SU-DHL-6 (cell line): ENCODE results near the gene UNC45A.

Experiments used
- H2AFZ ChIP-seq: fragments of 200-600 bp; sonication (generic); 2 replicates; pipeline ENCODE4 v1.6.1; 2014; ENCODE audit warnings: low read depth, mild to moderate bottlenecking, moderate library complexity, mixed read lengths, antibody characterized with exemption, low read length; ENCODE audit not compliant: severe bottlenecking
- H3F3A ChIP-seq: fragments of 200-600 bp; shearing (Covaris generic); 2 replicates; pipeline ENCODE4 v1.6.0; 2016; ENCODE audit warnings: antibody characterized with exemption, mild to moderate bottlenecking; ENCODE audit not compliant: insufficient read depth
- H3K27ac ChIP-seq: fragments of 200-600 bp; sonication (generic); 2 replicates; pipeline ENCODE4 v1.5.1; 2016; ENCODE audit warnings: low read depth, mild to moderate bottlenecking, low read length, moderate library complexity, mixed read lengths
- H3K27me3 ChIP-seq: fragments of 200-600 bp; sonication (generic), shearing (Covaris generic); 2 replicates; pipeline ENCODE4 v1.6.0; 2014; ENCODE audit warnings: mild to moderate bottlenecking, low read length
- H3K36me3 ChIP-seq: fragments of 200-600 bp; sonication (generic); 2 replicates; pipeline ENCODE4 v1.6.1; 2014; ENCODE audit warnings: mild to moderate bottlenecking, low read length, mixed read lengths
- H3K4me2 ChIP-seq: fragments of 300-600, 200-600 bp; shearing (Covaris generic), sonication (generic); 2 replicates; pipeline ENCODE4 v1.6.0; 2014; ENCODE audit warnings: low read length, low read depth, mild to moderate bottlenecking; ENCODE audit not compliant: poor library complexity, severe bottlenecking
- H3K4me3 ChIP-seq: fragments of 200-600 bp; sonication (generic); 2 replicates; pipeline ENCODE4 v1.5.1; 2014; ENCODE audit warnings: antibody characterized with exemption, low read length, mild to moderate bottlenecking, mixed read lengths; ENCODE audit not compliant: insufficient read depth, poor library complexity, severe bottlenecking
- H3K79me2 ChIP-seq: fragments of 200-600 bp; sonication (generic); 2 replicates; pipeline ENCODE4 v1.6.1; 2014; ENCODE audit warnings: mild to moderate bottlenecking, low read length, moderate library complexity; ENCODE audit not compliant: insufficient read depth
- H3K9ac ChIP-seq: fragments of 200-600 bp; sonication (generic); 2 replicates; pipeline ENCODE4 v1.7.0; 2014; ENCODE audit warnings: mild to moderate bottlenecking, low read length
- H3K9me2 ChIP-seq: fragments of 200-600 bp; sonication (generic); replicated peaks from 2 replicates; pipeline ENCODE4 v1.6.1; 2014; ENCODE audit warnings: low read length; ENCODE audit not compliant: insufficient read depth
- H3K9me3 ChIP-seq: fragments of 200-600 bp; sonication (generic); 2 replicates; pipeline ENCODE4 v1.6.1; 2014; ENCODE audit warnings: low read length, mixed read lengths; ENCODE audit not compliant: insufficient read depth
- H4K20me1 ChIP-seq: fragments of 200-600 bp; sonication (generic); 2 replicates; pipeline ENCODE4 v1.6.1; 2014; ENCODE audit warnings: low read depth, mild to moderate bottlenecking, antibody characterized with exemption, low read length, moderate library complexity, mixed read lengths
- CTCF ChIP-seq: fragments of 200-600 bp; sonication (generic); IDR thresholded peaks from one replicate; pipeline ENCODE4 v1.5.1; 2017; ENCODE audit warnings: antibody characterized with exemption, mild to moderate bottlenecking, low read length, moderate library complexity; ENCODE audit not compliant: insufficient read depth, poor library complexity, severe bottlenecking
- EZH2phosphoT487 ChIP-seq: fragments of 200-600 bp; sonication (generic), shearing (Covaris generic); conservative IDR thresholded peaks from 2 replicates; pipeline ENCODE4 v1.6.1; 2018; ENCODE audit warnings: mild to moderate bottlenecking, antibody characterized with exemption, low read length, moderate library complexity, mixed read lengths

Gene UNC45A

GRCh38 chr15:90979582-90979981, 44.5 kb downstream of the UNC45A start:
- Histone ChIP-seq H3K36me3 (peaks cover 70% of the 10 kb centered on the region), H3K27ac (no peak overlapping the region)
- TF ChIP-seq CTCF (no peak), EZH2phosphoT487 (no peak)

GRCh38 chr15:90981681-90982080, 46.6 kb downstream of the UNC45A start:
- H4K20me1 ChIP-seq, result peaks cover 6% of the 10 kb centered on the region; the same call in 1 of the 2 replicates
- H3F3A ChIP-seq, result no peaks in the 10 kb centered on the region
- no peaks in the 10 kb centered on the region for H3K9me2 ChIP-seq
- H3K9me3 ChIP-seq, result no peaks in the 10 kb centered on the region
- no peaks in the 10 kb centered on the region for H3K27me3 ChIP-seq
- peaks cover 55% of the 10 kb centered on the region for H3K36me3 ChIP-seq
- no peak overlapping the region for H3K27ac ChIP-seq
- peaks cover 56% of the 10 kb centered on the region for H3K79me2 ChIP-seq
- no peak for TF ChIP-seq EZH2phosphoT487
- no peak for TF ChIP-seq CTCF
- H3K9ac ChIP-seq, result no peak overlapping the region
- H2AFZ ChIP-seq, result no peak overlapping the region
- no peak overlapping the region for H3K4me2 ChIP-seq
- no peak overlapping the region for H3K4me3 ChIP-seq

More at GRCh38 chr15:90979582-90979981, 44.5 kb downstream of the UNC45A start:
- Histone ChIP-seq H3K4me2 (no peak overlapping the region), H3F3A (no peaks in the 10 kb centered on the region), H4K20me1 (no peaks in the 10 kb centered on the region; the same call in 1 of the 2 replicates), H3K9me2 (no peaks in the 10 kb centered on the region), H3K4me3 (no peak overlapping the region), H3K9me3 (no peaks in the 10 kb centered on the region), H3K79me2 (peaks cover 36% of the 10 kb centered on the region), H2AFZ (no peak overlapping the region), H3K9ac (no peak overlapping the region), H3K27me3 (no peaks in the 10 kb centered on the region)

GRCh38 chr15:90982135-90982534, 47.0 kb downstream of the UNC45A start:
- Histone ChIP-seq H3K36me3 (peaks cover 51% of the 10 kb centered on the region), H3K79me2 (peaks cover 61% of the 10 kb centered on the region), H3K9ac (no peak overlapping the region), H3K9me2 (no peaks in the 10 kb centered on the region), H3K27me3 (no peaks in the 10 kb centered on the region), H3F3A (no peaks in the 10 kb centered on the region), H3K4me2 (no peak overlapping the region), H3K9me3 (no peaks in the 10 kb centered on the region), H3K27ac (no peak overlapping the region), H2AFZ (no peak overlapping the region), H4K20me1 (peaks cover 6% of the 10 kb centered on the region; the same call in 1 of the 2 replicates), H3K4me3 (no peak overlapping the region)
- no peak for TF ChIP-seq EZH2phosphoT487
- TF ChIP-seq CTCF, result no peak
